ENCODE measurements around the gene ONECUT2. TPM values are rescaled to one million over a fixed set of nuclear protein-coding genes. Genes with fewer than 3 reads are reported as not detected.

ONECUT2 gene
- total and polyA plus RNA-seq, 4 donors, result 1.8 to 5.7 (median 4.6) TPM

DNA sequence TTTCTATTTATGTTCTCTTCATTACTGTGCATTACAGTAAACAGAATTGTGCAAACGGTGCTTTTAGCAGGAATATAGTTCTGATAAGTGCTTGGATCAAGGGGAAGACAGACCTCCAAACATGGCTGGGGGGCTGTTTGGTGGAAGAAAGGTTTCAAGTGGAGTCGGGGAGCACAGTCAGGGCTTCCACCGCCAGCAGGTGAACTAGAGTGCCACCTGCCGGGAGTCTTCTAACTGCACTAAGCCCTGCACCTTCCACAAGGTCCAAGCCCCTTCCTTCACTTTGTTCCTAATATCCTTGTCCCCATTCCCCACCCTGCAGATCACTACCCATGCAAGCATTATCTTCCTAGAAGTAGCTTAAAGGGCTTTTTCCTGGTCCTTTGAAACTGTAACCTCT is 11.1 kb downstream of the ONECUT2 start:
- peak overlapping the region in 1 of 3 donors; percentile 16 for H3K4me3 ChIP-seq (ENCODE audit: low read depth in 1 of 3, low read length in 3 of 3)

GRCh38 chr18:57447154-57447621 is 12.0 kb downstream of the ONECUT2 start:
- peaks cover 14 to 59% (median 56%) of the 10 kb centered on the region in 4 donors for H3K4me1 ChIP-seq (ENCODE audit: control insufficient read depth in 4 of 4, insufficient read depth in 4 of 4, low read length in 3 of 4)
- H3K9ac ChIP-seq (ENCODE audit: low read depth in 1 of 2, low read length in 2 of 2), result no peak overlapping the region
- 15% methylated on average over 14 of the region's 14 CpGs for WGBS
- DNase-seq (ENCODE audit: low spot score), result peak; percentile 61
- no peak for TF ChIP-seq RXRA (IDR thresholded peaks at IDR 0.05)
- peak; percentile 97 for TF ChIP-seq REST (IDR thresholded peaks at IDR 0.05)
- TF ChIP-seq FOXA1 (IDR thresholded peaks at IDR 0.05), result no peak
- no peak for TF ChIP-seq ATF3 (IDR thresholded peaks at IDR 0.05)
- peak overlapping the region; percentile 78 to 95 for H3K27ac ChIP-seq (ENCODE audit: low read depth in 1 of 2, low read length in 2 of 2)
- H3K9me3 ChIP-seq (ENCODE audit: control insufficient read depth in 4 of 4, low read length in 3 of 4), result no peaks in the 10 kb centered on the region
- peaks cover 0 to 3% (median 0%) of the 10 kb centered on the region in 4 donors for H3K36me3 ChIP-seq (ENCODE audit: control insufficient read depth in 4 of 4, insufficient read depth in 3 of 4, low read depth in 1 of 4, low read length in 3 of 4)
- no peaks in the 10 kb centered on the region for H3K27me3 ChIP-seq (ENCODE audit: control insufficient read depth in 4 of 4, insufficient read depth in 4 of 4, low read length in 3 of 4)
- no peak overlapping the region for H3K4me3 ChIP-seq (ENCODE audit: low read depth in 1 of 3, low read length in 3 of 3)

More for the DNA sequence above, 11.1 kb downstream of the ONECUT2 start:
- H3K9ac ChIP-seq (ENCODE audit: low read depth in 1 of 2, low read length in 2 of 2), result peak overlapping the region in 1 of 2 donors; percentile 42
- peak overlapping the region; percentile 78 to 95 for H3K27ac ChIP-seq (ENCODE audit: low read depth in 1 of 2, low read length in 2 of 2)
- 3% methylated on average over 4 of the region's 4 CpGs for WGBS
- DNase-seq (ENCODE audit: low spot score), result peak; percentile 45
- peaks cover 15 to 60% (median 58%) of the 10 kb centered on the region in 4 donors for H3K4me1 ChIP-seq (ENCODE audit: control insufficient read depth in 4 of 4, insufficient read depth in 4 of 4, low read length in 3 of 4)
- no peaks in the 10 kb centered on the region for H3K9me3 ChIP-seq (ENCODE audit: control insufficient read depth in 4 of 4, low read length in 3 of 4)
- no peaks in the 10 kb centered on the region for H3K27me3 ChIP-seq (ENCODE audit: control insufficient read depth in 4 of 4, insufficient read depth in 4 of 4, low read length in 3 of 4)
- TF ChIP-seq RAD21 (IDR thresholded peaks at IDR 0.05) (peak; percentile 54 to 66), TAF1 (conservative IDR thresholded peaks at IDR 0.05) (no peak), YY1 (IDR thresholded peaks at IDR 0.05) (no peak), ATF3 (IDR thresholded peaks at IDR 0.05) (peak; percentile 3), NR2F2 (IDR thresholded peaks at IDR 0.05) (no peak), RXRA (IDR thresholded peaks at IDR 0.05) (no peak), JUND (IDR thresholded peaks at IDR 0.05) (no peak)
- TF ChIP-seq, protein P1, sequence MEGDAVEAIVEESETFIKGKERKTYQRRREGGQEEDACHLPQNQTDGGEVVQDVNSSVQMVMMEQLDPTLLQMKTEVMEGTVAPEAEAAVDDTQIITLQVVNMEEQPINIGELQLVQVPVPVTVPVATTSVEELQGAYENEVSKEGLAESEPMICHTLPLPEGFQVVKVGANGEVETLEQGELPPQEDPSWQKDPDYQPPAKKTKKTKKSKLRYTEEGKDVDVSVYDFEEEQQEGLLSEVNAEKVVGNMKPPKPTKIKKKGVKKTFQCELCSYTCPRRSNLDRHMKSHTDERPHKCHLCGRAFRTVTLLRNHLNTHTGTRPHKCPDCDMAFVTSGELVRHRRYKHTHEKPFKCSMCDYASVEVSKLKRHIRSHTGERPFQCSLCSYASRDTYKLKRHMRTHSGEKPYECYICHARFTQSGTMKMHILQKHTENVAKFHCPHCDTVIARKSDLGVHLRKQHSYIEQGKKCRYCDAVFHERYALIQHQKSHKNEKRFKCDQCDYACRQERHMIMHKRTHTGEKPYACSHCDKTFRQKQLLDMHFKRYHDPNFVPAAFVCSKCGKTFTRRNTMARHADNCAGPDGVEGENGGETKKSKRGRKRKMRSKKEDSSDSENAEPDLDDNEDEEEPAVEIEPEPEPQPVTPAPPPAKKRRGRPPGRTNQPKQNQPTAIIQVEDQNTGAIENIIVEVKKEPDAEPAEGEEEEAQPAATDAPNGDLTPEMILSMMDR (IDR thresholded peaks at IDR 0.05; ENCODE audit: low read depth, low read length, missing input control), result peak; percentile 30
- TF ChIP-seq, protein P2, sequence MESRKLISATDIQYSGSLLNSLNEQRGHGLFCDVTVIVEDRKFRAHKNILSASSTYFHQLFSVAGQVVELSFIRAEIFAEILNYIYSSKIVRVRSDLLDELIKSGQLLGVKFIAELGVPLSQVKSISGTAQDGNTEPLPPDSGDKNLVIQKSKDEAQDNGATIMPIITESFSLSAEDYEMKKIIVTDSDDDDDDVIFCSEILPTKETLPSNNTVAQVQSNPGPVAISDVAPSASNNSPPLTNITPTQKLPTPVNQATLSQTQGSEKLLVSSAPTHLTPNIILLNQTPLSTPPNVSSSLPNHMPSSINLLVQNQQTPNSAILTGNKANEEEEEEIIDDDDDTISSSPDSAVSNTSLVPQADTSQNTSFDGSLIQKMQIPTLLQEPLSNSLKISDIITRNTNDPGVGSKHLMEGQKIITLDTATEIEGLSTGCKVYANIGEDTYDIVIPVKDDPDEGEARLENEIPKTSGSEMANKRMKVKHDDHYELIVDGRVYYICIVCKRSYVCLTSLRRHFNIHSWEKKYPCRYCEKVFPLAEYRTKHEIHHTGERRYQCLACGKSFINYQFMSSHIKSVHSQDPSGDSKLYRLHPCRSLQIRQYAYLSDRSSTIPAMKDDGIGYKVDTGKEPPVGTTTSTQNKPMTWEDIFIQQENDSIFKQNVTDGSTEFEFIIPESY (IDR thresholded peaks at IDR 0.05), result no peak
- H3K36me3 ChIP-seq (ENCODE audit: control insufficient read depth in 4 of 4, insufficient read depth in 3 of 4, low read depth in 1 of 4, low read length in 3 of 4), result peaks cover 0 to 3% (median 0%) of the 10 kb centered on the region in 4 donors
